C4-2B (cell line): ENCODE results near the gene IL23R.

ENCODE experiments used
- H3K27ac ChIP-seq: fragments of 450-650 bp; 2 replicates; pipeline ENCODE4 v1.5.1; 2017
- ZFX ChIP-seq: fragments of 450-650 bp; IDR thresholded peaks from 2 replicates; pipeline ENCODE4 v1.6.1; 2017
- TF ChIP-seq, protein P1 (sequence below): fragments of 450-650 bp; conservative IDR thresholded peaks from 2 replicates; pipeline ENCODE4 v1.5.1; 2017; ENCODE audit warnings: mild to moderate bottlenecking

Gene IL23R

DNA sequence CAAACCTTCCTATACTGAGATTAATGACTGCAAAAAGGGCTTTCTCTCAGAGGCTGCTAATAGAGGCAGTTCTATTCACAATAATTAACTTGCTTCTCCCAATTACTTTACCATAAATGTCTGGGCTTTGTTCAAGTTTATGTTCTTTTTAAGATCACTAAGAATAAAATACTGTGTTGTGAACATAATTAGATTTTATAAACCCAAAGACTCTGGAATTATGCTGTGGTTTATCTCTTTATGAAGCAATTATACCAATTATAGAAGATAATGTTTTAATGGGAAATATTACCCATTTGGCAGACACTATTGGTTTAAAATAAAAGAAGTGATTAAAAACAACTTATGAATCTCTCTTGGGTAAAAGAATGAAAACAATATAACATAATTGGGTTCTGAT is 97.9 kb downstream of the IL23R start:
- H3K27ac ChIP-seq: no peak overlapping the region
- no peak for TF ChIP-seq ZFX
- TF ChIP-seq, protein P1, sequence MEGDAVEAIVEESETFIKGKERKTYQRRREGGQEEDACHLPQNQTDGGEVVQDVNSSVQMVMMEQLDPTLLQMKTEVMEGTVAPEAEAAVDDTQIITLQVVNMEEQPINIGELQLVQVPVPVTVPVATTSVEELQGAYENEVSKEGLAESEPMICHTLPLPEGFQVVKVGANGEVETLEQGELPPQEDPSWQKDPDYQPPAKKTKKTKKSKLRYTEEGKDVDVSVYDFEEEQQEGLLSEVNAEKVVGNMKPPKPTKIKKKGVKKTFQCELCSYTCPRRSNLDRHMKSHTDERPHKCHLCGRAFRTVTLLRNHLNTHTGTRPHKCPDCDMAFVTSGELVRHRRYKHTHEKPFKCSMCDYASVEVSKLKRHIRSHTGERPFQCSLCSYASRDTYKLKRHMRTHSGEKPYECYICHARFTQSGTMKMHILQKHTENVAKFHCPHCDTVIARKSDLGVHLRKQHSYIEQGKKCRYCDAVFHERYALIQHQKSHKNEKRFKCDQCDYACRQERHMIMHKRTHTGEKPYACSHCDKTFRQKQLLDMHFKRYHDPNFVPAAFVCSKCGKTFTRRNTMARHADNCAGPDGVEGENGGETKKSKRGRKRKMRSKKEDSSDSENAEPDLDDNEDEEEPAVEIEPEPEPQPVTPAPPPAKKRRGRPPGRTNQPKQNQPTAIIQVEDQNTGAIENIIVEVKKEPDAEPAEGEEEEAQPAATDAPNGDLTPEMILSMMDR: no peak

DNA sequence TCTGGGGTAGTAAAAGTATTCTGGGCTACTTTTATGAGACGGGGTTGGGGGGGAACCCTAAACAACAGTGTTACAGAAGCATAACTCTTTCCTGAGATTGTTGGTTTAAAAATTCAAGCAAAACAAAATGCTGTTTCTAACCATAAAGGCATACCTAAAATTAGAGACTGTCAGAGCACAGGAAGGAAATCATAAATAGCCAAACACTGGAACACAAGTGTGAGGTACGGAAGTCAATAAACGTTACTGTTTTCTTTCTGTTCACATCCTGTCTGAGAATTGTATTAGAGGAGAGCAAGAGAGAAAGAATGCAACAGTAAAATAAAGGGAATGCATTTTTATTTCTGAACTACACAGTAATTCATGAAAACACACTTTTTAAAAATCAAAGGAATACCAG is 98.6 kb downstream of the IL23R start:
- TF ChIP-seq ZFX: no peak
- TF ChIP-seq, protein P1: no peak
- no peak overlapping the region for H3K27ac ChIP-seq

DNA sequence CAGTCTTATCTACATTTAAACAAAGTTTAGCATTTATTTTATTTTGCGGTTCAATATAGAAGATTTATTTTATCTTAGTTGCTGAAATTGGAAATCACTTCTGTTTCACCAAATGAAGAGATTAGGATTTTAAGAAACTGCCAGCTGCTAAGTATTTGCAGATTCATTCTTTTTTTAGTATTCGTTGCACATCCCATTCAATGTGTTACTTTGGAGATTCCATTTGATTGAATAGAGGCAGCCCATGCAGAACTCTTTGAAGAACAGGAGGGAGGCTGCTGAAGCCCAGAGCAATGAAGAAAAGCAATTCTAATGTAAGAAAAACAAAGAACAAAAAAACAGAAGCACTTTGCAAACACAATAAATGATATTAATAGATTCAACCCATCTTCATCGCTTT is 102.8 kb downstream of the IL23R start:
- no peak overlapping the region for H3K27ac ChIP-seq
- no peak for TF ChIP-seq ZFX
- TF ChIP-seq, protein P1: no peak

DNA sequence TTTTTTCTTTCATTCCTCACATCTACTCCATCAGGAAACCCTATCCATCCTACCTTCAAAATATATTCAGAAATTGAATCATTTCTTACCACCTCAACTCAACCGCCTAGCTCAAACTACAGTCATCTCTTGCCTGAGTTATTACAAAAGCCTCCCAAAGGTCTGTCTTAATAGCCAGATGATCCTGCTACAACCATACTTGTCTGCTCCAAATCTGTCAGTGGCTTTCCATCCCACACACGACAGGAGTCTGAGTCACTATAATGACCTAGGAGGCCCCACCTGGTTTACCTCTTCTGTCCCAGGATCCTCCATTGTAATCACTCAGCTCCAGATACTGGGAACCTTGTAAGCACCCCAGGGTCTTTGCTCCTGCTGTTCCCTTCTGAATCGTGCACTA is 104.3 kb downstream of the IL23R start:
- no peak overlapping the region for H3K27ac ChIP-seq
- TF ChIP-seq, protein P1: no peak
- TF ChIP-seq ZFX: no peak

DNA sequence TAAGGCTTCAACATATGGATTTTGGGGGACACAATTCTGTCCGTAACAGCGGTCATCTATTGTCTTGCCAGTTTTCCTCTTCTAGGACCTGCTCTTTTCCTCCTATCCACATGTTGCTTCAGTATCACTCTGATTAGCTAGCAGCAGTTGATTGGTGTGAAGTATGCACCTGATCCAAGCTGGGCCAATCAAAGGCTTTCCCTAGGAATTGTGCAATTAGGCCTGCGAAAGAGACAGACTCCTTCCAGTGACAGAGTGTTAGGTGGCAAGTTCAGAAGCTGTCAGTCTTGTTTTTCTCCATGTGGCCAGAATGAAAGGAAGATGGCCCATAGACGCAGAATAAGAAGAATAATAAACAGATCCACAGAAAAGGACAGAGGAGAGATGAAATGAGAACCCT is 107.3 kb downstream of the IL23R start:
- H3K27ac ChIP-seq: no peak overlapping the region
- TF ChIP-seq, protein P1: no peak
- TF ChIP-seq ZFX: no peak

DNA sequence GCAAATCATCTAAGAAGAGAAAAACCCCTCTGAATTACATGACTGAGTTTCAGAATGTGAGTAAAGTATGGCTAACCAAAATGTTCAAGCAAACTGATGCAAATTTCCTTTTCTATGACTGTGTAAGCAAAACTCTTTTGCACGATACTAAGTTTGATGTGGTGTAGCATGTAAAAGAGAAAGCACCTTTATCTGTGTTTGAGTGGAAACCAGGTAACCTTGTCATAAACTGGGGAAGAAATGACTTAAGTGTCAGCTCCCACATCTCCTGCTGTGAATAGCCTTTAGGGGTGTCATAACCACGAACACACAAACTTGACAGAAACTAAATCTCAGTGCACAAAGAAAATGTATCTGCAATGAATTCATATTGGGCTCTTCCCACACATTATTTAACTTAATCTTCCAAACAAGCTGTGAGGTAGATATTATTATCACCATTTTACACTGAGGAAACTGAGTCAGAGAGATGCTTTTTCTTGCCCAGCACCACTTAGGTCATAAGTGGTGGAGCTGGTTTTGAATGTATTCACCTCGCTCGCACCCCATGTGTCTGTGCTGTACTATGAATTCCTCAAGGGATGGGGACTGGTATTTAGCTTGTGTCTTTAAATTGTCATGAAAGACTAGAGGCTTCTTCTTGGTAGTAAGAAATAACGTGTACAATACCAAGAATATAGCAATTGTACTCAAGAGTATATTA is 108.5 kb downstream of the IL23R start:
- no peak overlapping the region for H3K27ac ChIP-seq
- TF ChIP-seq ZFX: no peak
- TF ChIP-seq, protein P1: no peak

DNA sequence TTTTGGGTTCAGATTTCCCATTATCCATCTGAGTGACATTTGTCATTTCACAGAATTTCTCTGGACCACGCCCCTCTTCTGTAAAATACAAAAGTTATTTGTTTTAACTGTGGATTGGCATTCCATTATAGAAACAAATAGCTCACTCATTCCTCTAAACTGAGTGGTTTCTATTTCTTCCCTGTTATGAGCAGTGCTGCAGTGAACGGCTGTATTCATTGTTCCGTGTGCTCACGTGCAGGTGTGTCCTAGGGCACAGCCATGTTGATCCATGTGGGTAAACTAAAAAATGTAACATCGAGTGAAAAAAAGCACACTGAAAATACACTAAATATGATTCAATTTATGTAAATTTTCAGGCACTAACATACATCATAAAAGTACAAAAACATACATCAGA is 114.4 kb downstream of the IL23R start:
- no peak overlapping the region for H3K27ac ChIP-seq
- TF ChIP-seq, protein P1: no peak
- TF ChIP-seq ZFX: no peak
